Neural cell (in vitro differentiated cells): Measurements from ENCODE around the gene WARS2. TPM values are rescaled to one million over a fixed set of nuclear protein-coding genes. Genes with fewer than 3 reads are reported as not detected.

ENCODE experiments used
- H2AFZ ChIP-seq: fragments of 200-600, 300-800 bp; sonication (generic), shearing (Covaris generic); 2 replicates; pipeline ENCODE4 v1.6.0; 2014; ENCODE audit warnings: low read depth, mild to moderate bottlenecking, antibody characterized with exemption, low read length, moderate library complexity
- H3F3A ChIP-seq: fragments of 200-600 bp; shearing (Covaris generic); 2 replicates; pipeline ENCODE4 v1.6.1; 2016; ENCODE audit warnings: mild to moderate bottlenecking, moderate library complexity, mixed read lengths, antibody characterized with exemption, low read length; ENCODE audit not compliant: insufficient read depth, poor library complexity, severe bottlenecking
- H3K27ac ChIP-seq: fragments of 200-600, 300-800 bp; sonication (generic), shearing (Covaris generic); 2 replicates; pipeline ENCODE4 v1.5.1; 2014; ENCODE audit warnings: mild to moderate bottlenecking, low read length, moderate library complexity
- H3K27me3 ChIP-seq: fragments of 300-800, 200-600 bp; sonication (generic), shearing (Covaris generic); 2 replicates; pipeline ENCODE4 v1.6.0; 2014; ENCODE audit warnings: mild to moderate bottlenecking, low read depth, low read length, moderate library complexity; ENCODE audit not compliant: insufficient read depth
- H3K36me3 ChIP-seq: fragments of 300-800, 200-600 bp; sonication (generic), shearing (Covaris generic); 2 replicates; pipeline ENCODE4 v1.5.1; 2014; ENCODE audit warnings: mild to moderate bottlenecking, antibody characterized with exemption, low read length, moderate library complexity; ENCODE audit not compliant: insufficient read depth
- H3K4me2 ChIP-seq: fragments of 300-800, 200-600 bp; sonication (generic), shearing (Covaris generic); 2 replicates; pipeline ENCODE4 v1.6.0; 2014; ENCODE audit warnings: mild to moderate bottlenecking, low read length
- H3K4me3 ChIP-seq: fragments of 300-800, 200-600 bp; sonication (generic), shearing (Covaris generic); 2 replicates; pipeline ENCODE4 v1.5.1; 2014; ENCODE audit warnings: mild to moderate bottlenecking, low read length, moderate library complexity
- H3K79me2 ChIP-seq: fragments of 200-600 bp; shearing (Covaris generic); replicated peaks from 2 replicates; pipeline ENCODE4 v1.6.0; 2014; ENCODE audit warnings: mild to moderate bottlenecking, low read length, moderate library complexity; ENCODE audit not compliant: insufficient read depth
- H3K9ac ChIP-seq: fragments of 300-800, 200-600 bp; sonication (generic), shearing (Covaris generic); 2 replicates; pipeline ENCODE4 v1.6.1; 2016; ENCODE audit warnings: mild to moderate bottlenecking, low read length, mixed read lengths
- H3K9me2 ChIP-seq: fragments of 200-600 bp; shearing (Covaris generic); 2 replicates; pipeline ENCODE4 v1.6.1; 2016; ENCODE audit warnings: mild to moderate bottlenecking, low read length, mixed read lengths; ENCODE audit not compliant: insufficient read depth
- H3K9me3 ChIP-seq: fragments of 200-600, 300-800 bp; sonication (generic), shearing (Covaris generic); 2 replicates; pipeline ENCODE4 v1.6.1; 2016; ENCODE audit warnings: mild to moderate bottlenecking, mixed run types, low read length, moderate library complexity, mixed read lengths
- H4K20me1 ChIP-seq: fragments of 200-600 bp; shearing (Covaris generic); 2 replicates; pipeline ENCODE4 v1.6.1; 2016; ENCODE audit warnings: mild to moderate bottlenecking, mixed run types; ENCODE audit not compliant: insufficient read depth
- EP300 ChIP-seq: fragments of 450-650 bp; conservative IDR thresholded peaks from 2 replicates; pipeline ENCODE4 v1.6.1; 2014; ENCODE audit warnings: antibody characterized with exemption, mild to moderate bottlenecking, moderate library complexity; ENCODE audit not compliant: poor library complexity, severe bottlenecking
- EZH2 ChIP-seq: fragments of 200-600, 300-800 bp; shearing (Covaris generic), sonication (generic); IDR thresholded peaks from 2 replicates; pipeline ENCODE4 v1.6.1; 2014; ENCODE audit warnings: antibody characterized with exemption, low read length, borderline replicate concordance, mild to moderate bottlenecking; ENCODE audit not compliant: insufficient read depth, poor library complexity, severe bottlenecking
- MXI1 ChIP-seq: fragments of 450-650 bp; conservative IDR thresholded peaks from 2 replicates; pipeline ENCODE4 v1.6.1; 2014; ENCODE audit warnings: antibody characterized with exemption, mild to moderate bottlenecking; ENCODE audit not compliant: poor library complexity, severe bottlenecking
- POLR2AphosphoS5 ChIP-seq: IDR thresholded peaks from 2 replicates; pipeline ENCODE4 v1.6.1; 2012
- RAD21 ChIP-seq: fragments of 450-650 bp; conservative IDR thresholded peaks from 2 replicates; pipeline ENCODE4 v1.6.1; 2014; ENCODE audit warnings: antibody characterized with exemption, mild to moderate bottlenecking, moderate library complexity
- REST ChIP-seq: IDR thresholded peaks from 2 replicates; pipeline ENCODE4 v1.6.1; 2012; ENCODE audit warnings: borderline replicate concordance
- SMC3 ChIP-seq: fragments of 450-650 bp; conservative IDR thresholded peaks from 2 replicates; pipeline ENCODE4 v1.6.1; 2014; ENCODE audit warnings: antibody characterized with exemption, mild to moderate bottlenecking, moderate library complexity; ENCODE audit not compliant: poor library complexity
- TAF1 ChIP-seq: IDR thresholded peaks from 2 replicates; pipeline ENCODE4 v1.6.1; 2012; ENCODE audit warnings: low read depth
- polyA plus RNA-seq: library from polyadenylated mRNA; depleted of rRNA; stranded (reverse); fragments of >200 nt; gene quantifications from 2 replicates; pipeline ENCODE4 v1.2.3, GENCODE V29; 2014
- TF ChIP-seq, protein P1 (sequence below): fragments of 450-650 bp; IDR thresholded peaks from 2 replicates; pipeline ENCODE4 v1.5.1; 2014; ENCODE audit warnings: antibody characterized with exemption, mild to moderate bottlenecking, moderate library complexity; ENCODE audit not compliant: poor library complexity, severe bottlenecking

The WARS2 gene
- polyA plus RNA-seq, 1 donor from 2014 or later, result 4.7 TPM

- no peak overlapping the region for H2AFZ ChIP-seq
- H3K9ac ChIP-seq, result no peak overlapping the region
- no peak overlapping the region for H3K27ac ChIP-seq
- no peaks in the 10 kb centered on the region for H3K36me3 ChIP-seq
- H3K4me3 ChIP-seq, result no peak overlapping the region
- no peaks in the 10 kb centered on the region for H3K79me2 ChIP-seq
- TF ChIP-seq REST, result no peak
- TF ChIP-seq SMC3, result no peak
- no peak for TF ChIP-seq EZH2
- H3K9me2 ChIP-seq, result no peaks in the 10 kb centered on the region
- no peaks in the 10 kb centered on the region for H3K9me3 ChIP-seq
- no peak overlapping the region for H3K4me2 ChIP-seq
- H4K20me1 ChIP-seq, result no peaks in the 10 kb centered on the region
- no peaks in the 10 kb centered on the region for H3K27me3 ChIP-seq
- no peaks in the 10 kb centered on the region for H3F3A ChIP-seq
These were observed 60.6 kb downstream of the WARS2 start for GRCh38 chr1:119079881-119080280.

DNA sequence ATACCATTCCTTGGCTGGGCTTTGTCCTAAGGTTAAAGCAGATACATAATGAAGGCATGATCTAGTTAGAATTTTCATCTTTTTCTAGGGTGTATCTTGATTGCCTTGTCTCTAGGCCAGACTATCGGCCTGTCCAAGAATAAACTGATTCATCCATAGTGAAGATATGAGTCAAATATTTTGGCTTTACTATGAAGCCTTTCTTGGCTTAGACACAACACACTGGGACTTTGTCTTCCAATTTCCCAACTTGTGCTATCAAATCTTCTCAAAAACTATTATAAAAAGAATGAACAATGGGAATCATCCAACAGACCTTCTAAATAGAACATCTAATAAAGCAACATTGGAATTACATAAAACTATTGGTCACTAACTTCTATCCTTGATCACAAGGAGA lies 64.8 kb downstream of the WARS2 start:
- Histone ChIP-seq H3K27ac (no peak overlapping the region), H3K79me2 (no peaks in the 10 kb centered on the region), H3K9me2 (no peaks in the 10 kb centered on the region), H4K20me1 (no peaks in the 10 kb centered on the region), H3K4me3 (no peak overlapping the region), H2AFZ (no peak overlapping the region), H3K9me3 (no peaks in the 10 kb centered on the region), H3F3A (no peaks in the 10 kb centered on the region), H3K36me3 (no peaks in the 10 kb centered on the region), H3K9ac (no peak overlapping the region), H3K4me2 (no peak overlapping the region), H3K27me3 (no peaks in the 10 kb centered on the region)
- TF ChIP-seq EZH2 (no peak), SMC3 (no peak), MXI1 (no peak), REST (no peak), POLR2AphosphoS5 (no peak), TAF1 (no peak), RAD21 (no peak), EP300 (no peak)
- TF ChIP-seq, protein P1, sequence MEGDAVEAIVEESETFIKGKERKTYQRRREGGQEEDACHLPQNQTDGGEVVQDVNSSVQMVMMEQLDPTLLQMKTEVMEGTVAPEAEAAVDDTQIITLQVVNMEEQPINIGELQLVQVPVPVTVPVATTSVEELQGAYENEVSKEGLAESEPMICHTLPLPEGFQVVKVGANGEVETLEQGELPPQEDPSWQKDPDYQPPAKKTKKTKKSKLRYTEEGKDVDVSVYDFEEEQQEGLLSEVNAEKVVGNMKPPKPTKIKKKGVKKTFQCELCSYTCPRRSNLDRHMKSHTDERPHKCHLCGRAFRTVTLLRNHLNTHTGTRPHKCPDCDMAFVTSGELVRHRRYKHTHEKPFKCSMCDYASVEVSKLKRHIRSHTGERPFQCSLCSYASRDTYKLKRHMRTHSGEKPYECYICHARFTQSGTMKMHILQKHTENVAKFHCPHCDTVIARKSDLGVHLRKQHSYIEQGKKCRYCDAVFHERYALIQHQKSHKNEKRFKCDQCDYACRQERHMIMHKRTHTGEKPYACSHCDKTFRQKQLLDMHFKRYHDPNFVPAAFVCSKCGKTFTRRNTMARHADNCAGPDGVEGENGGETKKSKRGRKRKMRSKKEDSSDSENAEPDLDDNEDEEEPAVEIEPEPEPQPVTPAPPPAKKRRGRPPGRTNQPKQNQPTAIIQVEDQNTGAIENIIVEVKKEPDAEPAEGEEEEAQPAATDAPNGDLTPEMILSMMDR, result no peak
